ENCODE data around the gene APLP1. TPM values are rescaled to one million over a fixed set of nuclear protein-coding genes. Genes with fewer than 3 reads are reported as not detected.

Gene APLP1
- total and polyA plus RNA-seq, 5 donors from 2014 or later = not detected

DNA sequence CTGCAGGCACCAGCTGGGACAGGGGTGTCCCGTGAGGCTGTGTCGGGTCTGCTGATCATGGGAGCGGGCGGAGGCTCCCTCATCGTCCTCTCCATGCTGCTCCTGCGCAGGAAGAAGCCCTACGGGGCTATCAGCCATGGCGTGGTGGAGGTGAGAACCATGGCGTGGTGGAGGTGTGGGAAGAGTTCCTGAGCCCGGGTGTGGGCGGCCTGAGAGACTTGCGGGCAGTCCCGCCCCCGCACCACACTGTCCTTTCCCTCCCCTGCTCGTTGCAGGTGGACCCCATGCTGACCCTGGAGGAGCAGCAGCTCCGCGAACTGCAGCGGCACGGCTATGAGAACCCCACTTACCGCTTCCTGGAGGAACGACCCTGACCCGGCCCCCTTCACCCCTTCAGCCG is 10.7 kb downstream of the APLP1 start:
- Histone ChIP-seq H3K27me3 (ENCODE audit: control insufficient read depth, insufficient read depth, low read length) (peaks cover 5% of the 10 kb centered on the region), H3K4me3 (ENCODE audit: low read depth, low read length) (no peak overlapping the region), H3K27ac (ENCODE audit: insufficient read depth, low read length, poor library complexity, severe bottlenecking) (no peak overlapping the region), H3K36me3 (ENCODE audit: control insufficient read depth, insufficient read depth, low read length) (no peaks in the 10 kb centered on the region), H3K9me3 (ENCODE audit: control insufficient read depth in 2 of 2, low read length in 2 of 2) (no peaks in the 10 kb centered on the region), H3K4me1 (ENCODE audit: control insufficient read depth, insufficient read depth, low read length, poor library complexity, severe bottlenecking) (peaks cover 8% of the 10 kb centered on the region)
- no peak overlapping the region for H3K27ac Mint-ChIP-seq
- no peak overlapping the region for H3K4me3 Mint-ChIP-seq
- H3K36me3 Mint-ChIP-seq = no peaks in the 10 kb centered on the region
- ATAC-seq (ENCODE audit: low read depth in 2 of 2) (no peak), DNase-seq (no peak)
- H3K27me3 Mint-ChIP-seq = peaks cover 42% of the 10 kb centered on the region
- H3K9me3 Mint-ChIP-seq = peaks cover 0 to 1% (median 0%) of the 10 kb centered on the region in 7 donors
- peaks cover 2 to 8% (median 5%) of the 10 kb centered on the region in 4 donors for H3K4me1 Mint-ChIP-seq

DNA sequence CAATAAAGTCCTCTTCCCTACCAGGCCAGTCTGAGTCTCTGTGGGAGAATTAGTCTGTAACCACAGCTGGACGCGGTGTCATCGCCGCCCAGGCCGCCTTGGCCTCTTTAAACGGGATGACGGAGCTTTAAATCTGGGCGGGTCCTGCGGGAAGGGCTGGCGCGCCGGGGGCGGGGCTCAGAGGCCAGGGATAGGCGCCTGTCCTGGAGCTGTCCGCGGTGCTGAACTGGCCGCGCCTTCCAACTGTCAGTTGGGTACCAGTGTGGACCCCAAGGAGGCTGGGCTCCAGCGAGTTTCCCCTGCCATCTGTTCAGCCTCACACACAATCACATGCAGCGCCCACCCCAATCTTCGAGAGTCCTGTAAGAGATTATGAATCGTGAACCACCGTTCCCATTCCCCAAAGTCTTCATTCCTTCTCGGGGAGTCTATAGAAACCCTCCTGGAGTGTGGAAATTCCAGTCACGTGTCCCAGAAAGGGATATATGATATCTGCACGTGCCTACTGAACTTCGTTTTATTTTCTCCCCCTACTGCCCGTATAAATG is 11.5 kb downstream of the APLP1 start:
- H3K9me3 Mint-ChIP-seq = peaks cover 0 to under 1% (median 0%) of the 10 kb centered on the region in 7 donors
- Histone ChIP-seq H3K4me3 (ENCODE audit: low read depth, low read length) (no peak overlapping the region), H3K36me3 (ENCODE audit: control insufficient read depth, insufficient read depth, low read length) (no peaks in the 10 kb centered on the region), H3K27ac (ENCODE audit: insufficient read depth, low read length, poor library complexity, severe bottlenecking) (no peak overlapping the region), H3K27me3 (ENCODE audit: control insufficient read depth, insufficient read depth, low read length) (peaks cover 5% of the 10 kb centered on the region), H3K9me3 (ENCODE audit: control insufficient read depth in 2 of 2, low read length in 2 of 2) (no peaks in the 10 kb centered on the region), H3K4me1 (ENCODE audit: control insufficient read depth, insufficient read depth, low read length, poor library complexity, severe bottlenecking) (peaks cover 8% of the 10 kb centered on the region)
- H3K27ac Mint-ChIP-seq = no peak overlapping the region
- H3K36me3 Mint-ChIP-seq = no peaks in the 10 kb centered on the region
- DNase-seq = peak; percentile 58 to 77 (median 58)
- H3K27me3 Mint-ChIP-seq = peaks cover 39% of the 10 kb centered on the region
- peak in 1 of 2 donors; percentile 55 for ATAC-seq (ENCODE audit: low read depth in 2 of 2)
- peaks cover 2 to 10% (median 5%) of the 10 kb centered on the region in 4 donors for H3K4me1 Mint-ChIP-seq
- H3K4me3 Mint-ChIP-seq = no peak overlapping the region

DNA sequence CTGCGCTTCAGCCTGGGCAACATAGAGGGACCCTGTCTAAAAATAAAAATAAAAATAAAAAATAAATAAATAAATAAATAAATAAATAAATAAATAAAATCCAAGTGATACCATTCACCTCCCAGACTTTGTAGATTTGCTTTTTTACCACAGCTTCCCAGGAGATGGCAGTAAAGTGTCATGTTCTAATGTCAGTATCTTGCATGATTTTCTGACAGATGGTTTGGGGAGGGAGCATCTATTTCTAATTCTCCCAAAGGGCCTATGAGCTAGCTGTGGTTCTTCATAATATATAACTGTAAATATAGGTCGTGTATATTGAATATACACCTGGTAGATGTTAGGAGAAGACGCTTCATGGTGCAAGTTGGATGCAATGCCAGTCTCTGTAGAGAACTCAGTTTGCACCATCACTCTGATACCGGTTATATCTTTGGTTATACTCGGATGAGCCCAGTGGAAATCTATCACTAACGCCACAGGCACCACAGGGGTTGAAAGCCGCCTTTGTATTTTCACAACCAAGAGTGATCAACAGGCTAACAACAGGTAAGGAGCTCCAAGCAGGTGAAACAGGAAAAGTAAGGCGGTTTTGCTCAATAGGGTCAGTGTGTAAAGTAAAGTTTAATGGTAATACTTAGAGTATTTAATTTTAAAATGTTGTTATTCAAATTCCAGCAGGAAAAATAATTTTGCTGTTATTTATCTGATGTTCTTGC is 13.9 kb downstream of the APLP1 start:
- no peak overlapping the region for H3K4me3 Mint-ChIP-seq
- H3K9me3 Mint-ChIP-seq = no peaks in the 10 kb centered on the region
- peaks cover 3 to 10% (median 5%) of the 10 kb centered on the region in 4 donors for H3K4me1 Mint-ChIP-seq
- Histone ChIP-seq H3K27ac (ENCODE audit: insufficient read depth, low read length, poor library complexity, severe bottlenecking) (no peak overlapping the region), H3K36me3 (ENCODE audit: control insufficient read depth, insufficient read depth, low read length) (no peaks in the 10 kb centered on the region), H3K27me3 (ENCODE audit: control insufficient read depth, insufficient read depth, low read length) (peaks cover 5% of the 10 kb centered on the region), H3K4me3 (ENCODE audit: low read depth, low read length) (no peak overlapping the region), H3K9me3 (ENCODE audit: control insufficient read depth in 2 of 2, low read length in 2 of 2) (no peaks in the 10 kb centered on the region), H3K4me1 (ENCODE audit: control insufficient read depth, insufficient read depth, low read length, poor library complexity, severe bottlenecking) (peaks cover 8% of the 10 kb centered on the region)
- DNase-seq (peak; percentile 33 to 80 (median 79)), ATAC-seq (ENCODE audit: low read depth in 2 of 2) (peak; percentile 53 to 59)
- H3K36me3 Mint-ChIP-seq = peaks cover 7% of the 10 kb centered on the region
- peaks cover 29% of the 10 kb centered on the region for H3K27me3 Mint-ChIP-seq
- no peak overlapping the region for H3K27ac Mint-ChIP-seq

DNA sequence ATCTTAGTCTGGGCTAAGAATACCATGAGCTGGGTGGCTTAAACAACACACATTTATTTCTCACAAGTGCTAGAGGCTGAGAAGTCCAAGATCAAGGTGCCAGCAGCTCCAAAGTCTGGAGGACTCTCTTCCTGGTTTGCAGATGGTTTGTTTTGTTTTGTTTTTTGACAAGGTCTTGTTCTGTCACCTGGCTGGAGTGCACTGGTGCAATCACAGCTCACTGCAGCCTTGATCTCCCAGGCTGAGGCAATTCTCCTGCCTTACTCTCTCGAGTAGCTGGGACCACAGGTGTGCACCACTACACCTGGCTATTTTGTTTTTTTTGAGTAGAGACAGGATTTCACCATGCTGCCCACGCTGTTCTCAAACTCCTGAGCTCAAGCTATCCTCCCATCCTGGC is 15.5 kb downstream of the APLP1 start:
- H3K9me3 Mint-ChIP-seq = no peaks in the 10 kb centered on the region
- peaks cover 5% of the 10 kb centered on the region for H3K27me3 ChIP-seq (ENCODE audit: control insufficient read depth, insufficient read depth, low read length)
- no peak overlapping the region for H3K27ac ChIP-seq (ENCODE audit: insufficient read depth, low read length, poor library complexity, severe bottlenecking)
- no peak overlapping the region for H3K27ac Mint-ChIP-seq
- H3K27me3 Mint-ChIP-seq = peaks cover 16% of the 10 kb centered on the region
- peaks cover 8% of the 10 kb centered on the region for H3K4me1 ChIP-seq (ENCODE audit: control insufficient read depth, insufficient read depth, low read length, poor library complexity, severe bottlenecking)
- no peak overlapping the region for H3K4me3 ChIP-seq (ENCODE audit: low read depth, low read length)
- no peaks in the 10 kb centered on the region for H3K9me3 ChIP-seq (ENCODE audit: control insufficient read depth in 2 of 2, low read length in 2 of 2)
- ATAC-seq (ENCODE audit: low read depth in 2 of 2) = no peak
- no peak for DNase-seq
- H3K4me3 Mint-ChIP-seq = no peak overlapping the region
- H3K4me1 Mint-ChIP-seq = peaks cover 3 to 10% (median 5%) of the 10 kb centered on the region in 4 donors
- H3K36me3 ChIP-seq (ENCODE audit: control insufficient read depth, insufficient read depth, low read length) = peaks cover 11% of the 10 kb centered on the region
- peaks cover 16% of the 10 kb centered on the region for H3K36me3 Mint-ChIP-seq

DNA sequence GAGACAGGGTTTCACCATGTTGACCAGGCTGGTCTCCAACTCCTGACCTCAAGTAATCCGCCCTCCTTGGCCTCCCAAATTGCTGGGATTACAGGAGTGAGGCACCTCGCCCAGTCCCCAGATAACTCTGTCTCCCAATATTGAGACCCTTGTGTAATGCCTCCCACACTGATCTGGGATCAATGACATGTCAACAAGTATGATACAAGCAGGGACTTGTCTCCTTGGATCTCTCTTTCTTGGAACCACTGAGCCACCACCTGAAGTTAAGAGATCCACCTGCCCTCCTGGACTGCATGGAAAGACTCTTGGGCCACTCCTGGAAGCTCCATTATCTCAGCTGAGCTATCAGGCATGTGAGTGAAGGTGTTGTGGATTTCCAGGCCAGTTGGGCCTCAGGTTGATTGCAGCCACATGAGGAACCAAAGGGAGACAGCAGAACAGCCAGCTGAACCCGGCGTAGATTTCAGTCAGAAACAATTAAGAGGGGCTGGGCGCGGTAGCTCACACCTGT is 16.9 kb downstream of the APLP1 start:
- H3K4me3 Mint-ChIP-seq = no peak overlapping the region
- no peaks in the 10 kb centered on the region for H3K9me3 ChIP-seq (ENCODE audit: control insufficient read depth in 2 of 2, low read length in 2 of 2)
- no peak overlapping the region for H3K27ac ChIP-seq (ENCODE audit: insufficient read depth, low read length, poor library complexity, severe bottlenecking)
- H3K9me3 Mint-ChIP-seq = no peaks in the 10 kb centered on the region
- H3K27ac Mint-ChIP-seq = peak overlapping the region; percentile 20 to 85 (median 38)
- H3K4me3 ChIP-seq (ENCODE audit: low read depth, low read length) = no peak overlapping the region
- H3K36me3 Mint-ChIP-seq = peaks cover 24% of the 10 kb centered on the region
- H3K36me3 ChIP-seq (ENCODE audit: control insufficient read depth, insufficient read depth, low read length) = peaks cover 25% of the 10 kb centered on the region
- peaks cover 4 to 9% (median 7%) of the 10 kb centered on the region in 4 donors for H3K4me1 Mint-ChIP-seq
- H3K4me1 ChIP-seq (ENCODE audit: control insufficient read depth, insufficient read depth, low read length, poor library complexity, severe bottlenecking) = peaks cover 4% of the 10 kb centered on the region
- peaks cover 5% of the 10 kb centered on the region for H3K27me3 Mint-ChIP-seq
- DNase-seq = no peak
- H3K27me3 ChIP-seq (ENCODE audit: control insufficient read depth, insufficient read depth, low read length) = peaks cover 2% of the 10 kb centered on the region
- ATAC-seq (ENCODE audit: low read depth in 2 of 2) = no peak

DNA sequence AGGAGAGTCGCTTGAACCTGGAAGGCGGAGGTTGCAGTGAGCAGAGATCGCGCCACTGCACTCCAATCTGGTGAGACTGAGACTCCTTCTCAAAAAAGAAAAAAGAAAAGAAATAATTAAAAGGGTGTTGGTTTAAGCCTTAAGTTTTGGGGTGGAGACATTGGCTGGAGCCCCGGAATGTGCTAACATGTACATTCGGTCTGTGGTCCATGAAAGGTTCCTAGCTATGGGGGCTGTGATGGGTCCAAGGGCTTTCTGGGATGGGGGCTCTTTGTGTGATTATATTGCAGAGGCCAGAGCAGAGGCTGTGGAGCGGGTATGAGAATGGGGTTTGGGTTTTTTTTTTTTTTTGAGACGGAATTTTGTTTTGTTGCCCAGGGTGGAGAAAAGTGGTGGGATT is 17.5 kb downstream of the APLP1 start:
- Mint-ChIP-seq H3K36me3 (peaks cover 26% of the 10 kb centered on the region), H3K4me3 (no peak overlapping the region), H3K4me1 (peaks cover 5 to 9% (median 7%) of the 10 kb centered on the region in 4 donors), H3K27me3 (peaks cover 4% of the 10 kb centered on the region), H3K9me3 (no peaks in the 10 kb centered on the region), H3K27ac (no peak overlapping the region)
- no peaks in the 10 kb centered on the region for H3K9me3 ChIP-seq (ENCODE audit: control insufficient read depth in 2 of 2, low read length in 2 of 2)
- no peaks in the 10 kb centered on the region for H3K27me3 ChIP-seq (ENCODE audit: control insufficient read depth, insufficient read depth, low read length)
- H3K36me3 ChIP-seq (ENCODE audit: control insufficient read depth, insufficient read depth, low read length) = peaks cover 31% of the 10 kb centered on the region
- DNase-seq (no peak), ATAC-seq (ENCODE audit: low read depth in 2 of 2) (no peak)
- peaks cover 4% of the 10 kb centered on the region for H3K4me1 ChIP-seq (ENCODE audit: control insufficient read depth, insufficient read depth, low read length, poor library complexity, severe bottlenecking)
- no peak overlapping the region for H3K27ac ChIP-seq (ENCODE audit: insufficient read depth, low read length, poor library complexity, severe bottlenecking)
- H3K4me3 ChIP-seq (ENCODE audit: low read depth, low read length) = no peak overlapping the region

DNA sequence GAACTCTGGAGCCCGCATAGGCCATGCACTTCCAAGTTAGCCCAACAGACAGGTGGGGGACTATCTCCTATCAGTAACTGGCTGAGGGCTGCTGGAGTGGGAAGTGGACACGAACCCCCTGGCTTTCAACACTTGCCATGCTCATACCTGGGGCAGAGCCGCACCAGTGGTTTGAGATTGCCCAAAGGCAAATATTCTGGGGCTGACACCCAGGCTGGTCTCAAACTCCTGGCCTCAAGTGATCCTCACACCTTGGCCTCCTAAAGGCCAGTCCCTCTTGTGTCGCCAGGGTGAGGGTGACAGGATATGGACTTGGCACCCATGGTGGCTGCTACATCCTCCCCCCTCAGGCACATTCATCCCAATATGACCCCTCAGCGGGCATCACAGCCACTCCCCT is 18.8 kb downstream of the APLP1 start:
- Histone ChIP-seq H3K4me3 (ENCODE audit: low read depth, low read length) (no peak overlapping the region), H3K27me3 (ENCODE audit: control insufficient read depth, insufficient read depth, low read length) (no peaks in the 10 kb centered on the region), H3K36me3 (ENCODE audit: control insufficient read depth, insufficient read depth, low read length) (peaks cover 37% of the 10 kb centered on the region), H3K9me3 (ENCODE audit: control insufficient read depth in 2 of 2, low read length in 2 of 2) (no peaks in the 10 kb centered on the region), H3K4me1 (ENCODE audit: control insufficient read depth, insufficient read depth, low read length, poor library complexity, severe bottlenecking) (peaks cover 3% of the 10 kb centered on the region), H3K27ac (ENCODE audit: insufficient read depth, low read length, poor library complexity, severe bottlenecking) (no peak overlapping the region)
- ATAC-seq (ENCODE audit: low read depth in 2 of 2) = no peak
- peaks cover 28% of the 10 kb centered on the region for H3K36me3 Mint-ChIP-seq
- no peak overlapping the region for H3K4me3 Mint-ChIP-seq
- no peak overlapping the region for H3K27ac Mint-ChIP-seq
- H3K9me3 Mint-ChIP-seq = no peaks in the 10 kb centered on the region
- peaks cover 3 to 9% (median 7%) of the 10 kb centered on the region in 4 donors for H3K4me1 Mint-ChIP-seq
- DNase-seq = no peak
- H3K27me3 Mint-ChIP-seq = no peaks in the 10 kb centered on the region

Data from CD4-positive, CD25-positive, alpha-beta regulatory T cell (primary cell).